Raji (cell line): ENCODE data around the gene TSPAN8.

Experiments used
- POLR2A ChIP-seq: IDR thresholded peaks from 2 replicates; pipeline ENCODE4 v1.6.1; 2011; ENCODE audit warnings: low read depth, low read length, control low read depth; ENCODE audit not compliant: insufficient read depth

Gene TSPAN8

DNA sequence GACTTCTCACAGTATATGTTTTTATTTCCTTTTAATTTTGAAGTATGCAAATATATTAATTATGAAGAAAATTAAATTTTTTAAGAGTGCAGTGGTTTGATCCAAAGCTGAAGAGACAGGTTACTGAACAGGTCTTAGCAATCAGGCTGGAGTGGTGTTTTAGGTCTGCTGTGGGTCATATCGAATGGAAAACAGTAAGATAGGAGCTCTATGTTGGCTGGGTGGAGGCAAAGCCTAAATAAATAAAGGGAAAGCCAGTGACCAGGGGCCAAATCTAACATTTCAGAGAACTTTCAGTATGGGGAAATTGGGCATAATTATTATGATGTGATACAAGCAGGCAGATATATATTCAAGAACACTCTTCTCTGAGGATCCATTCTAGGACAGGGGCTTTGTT lies 12.7 kb upstream of the TSPAN8 start:
- no peak for TF ChIP-seq POLR2A

- TF ChIP-seq POLR2A, result no peak
Measured at GRCh38 chr12:71169286-71169685, 11.5 kb upstream of the TSPAN8 start.

- TF ChIP-seq POLR2A, result no peak
Measured at GRCh38 chr12:71166862-71167496, 9.2 kb upstream of the TSPAN8 start.

- TF ChIP-seq POLR2A, result no peak
Measured at GRCh38 chr12:71166280-71166679, 8.5 kb upstream of the TSPAN8 start.

GRCh38 chr12:71164568-71165197 lies 6.9 kb upstream of the TSPAN8 start:
- no peak for TF ChIP-seq POLR2A

GRCh38 chr12:71164166-71164565 lies 6.4 kb upstream of the TSPAN8 start:
- TF ChIP-seq POLR2A, result no peak

GRCh38 chr12:71162832-71163763 lies 5.3 kb upstream of the TSPAN8 start:
- no peak for TF ChIP-seq POLR2A

DNA sequence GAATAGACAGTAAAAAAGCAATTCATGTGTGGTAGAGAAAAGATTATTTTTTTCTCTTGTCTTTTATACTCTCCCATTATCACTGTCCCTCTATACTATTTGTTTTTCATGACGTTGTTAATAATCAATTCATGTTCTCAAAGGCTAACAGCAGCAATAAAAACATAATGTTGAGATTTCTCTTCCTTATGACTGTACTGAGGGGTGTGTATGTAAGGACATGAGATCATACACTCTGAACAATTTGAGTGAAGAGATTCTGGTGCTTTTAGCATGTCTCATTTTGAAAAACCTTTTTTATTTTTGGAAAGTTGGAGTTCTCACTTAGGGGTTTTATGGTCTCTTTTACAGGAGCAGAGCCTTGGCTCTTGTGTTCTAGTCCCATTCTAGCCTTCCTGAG lies 3.8 kb upstream of the TSPAN8 start:
- TF ChIP-seq POLR2A, result no peak

DNA sequence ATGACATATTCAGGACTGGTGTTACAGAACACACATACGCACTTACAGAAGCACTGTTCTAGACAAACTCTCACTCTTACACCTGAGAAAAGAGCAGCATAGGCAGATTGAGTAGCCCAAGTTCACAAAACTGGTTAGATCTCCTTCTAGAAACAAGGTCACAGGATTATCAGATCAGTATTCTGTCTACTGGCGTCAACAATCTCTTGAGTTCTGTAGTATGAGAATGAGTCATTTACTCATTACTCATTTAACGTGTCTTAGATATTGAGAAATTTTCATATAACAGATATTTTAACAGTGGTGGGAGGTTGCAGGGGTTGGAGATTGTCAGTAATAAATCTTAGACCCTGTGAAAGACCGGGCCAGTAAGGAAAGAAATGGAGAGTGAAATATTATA lies 2.8 kb upstream of the TSPAN8 start:
- TF ChIP-seq POLR2A, result no peak

DNA sequence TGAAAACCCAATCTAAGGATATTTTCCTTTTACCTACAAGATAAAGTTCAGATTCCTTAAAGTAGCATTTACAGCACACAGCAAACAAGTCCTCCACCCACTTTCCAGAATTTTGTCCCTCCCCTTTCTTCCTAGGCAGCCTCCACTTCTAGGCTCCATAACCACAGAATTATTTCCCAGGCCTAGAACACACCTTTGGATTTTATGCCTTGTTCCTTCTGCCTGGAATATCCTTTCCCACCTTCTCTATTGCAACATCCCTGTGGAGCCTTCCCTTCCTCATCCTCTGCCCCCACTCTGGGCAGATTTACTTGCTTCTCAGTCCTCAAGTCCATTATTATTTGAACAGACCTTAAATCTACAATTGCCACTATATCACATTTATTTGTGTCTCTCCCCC lies 2.1 kb upstream of the TSPAN8 start:
- TF ChIP-seq POLR2A, result no peak

DNA sequence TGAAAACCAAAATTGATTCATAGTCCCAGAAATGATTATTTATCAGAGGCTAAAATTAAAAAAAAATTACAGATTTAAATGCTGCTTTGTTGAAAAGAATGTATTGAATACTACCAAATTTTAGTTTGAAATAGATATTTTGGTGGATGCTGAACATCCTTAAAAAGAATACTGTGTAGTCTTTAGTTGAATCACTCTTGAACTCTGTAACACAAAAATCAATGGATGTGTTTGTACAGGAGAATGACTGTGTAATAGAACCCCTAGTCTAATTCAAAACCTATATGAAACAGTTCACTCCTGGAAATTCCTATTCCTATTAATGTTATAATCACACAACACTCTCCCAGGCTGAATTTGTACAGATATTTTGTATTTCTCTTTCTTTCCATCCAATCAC lies 1.5 kb upstream of the TSPAN8 start:
- TF ChIP-seq POLR2A, result no peak

DNA sequence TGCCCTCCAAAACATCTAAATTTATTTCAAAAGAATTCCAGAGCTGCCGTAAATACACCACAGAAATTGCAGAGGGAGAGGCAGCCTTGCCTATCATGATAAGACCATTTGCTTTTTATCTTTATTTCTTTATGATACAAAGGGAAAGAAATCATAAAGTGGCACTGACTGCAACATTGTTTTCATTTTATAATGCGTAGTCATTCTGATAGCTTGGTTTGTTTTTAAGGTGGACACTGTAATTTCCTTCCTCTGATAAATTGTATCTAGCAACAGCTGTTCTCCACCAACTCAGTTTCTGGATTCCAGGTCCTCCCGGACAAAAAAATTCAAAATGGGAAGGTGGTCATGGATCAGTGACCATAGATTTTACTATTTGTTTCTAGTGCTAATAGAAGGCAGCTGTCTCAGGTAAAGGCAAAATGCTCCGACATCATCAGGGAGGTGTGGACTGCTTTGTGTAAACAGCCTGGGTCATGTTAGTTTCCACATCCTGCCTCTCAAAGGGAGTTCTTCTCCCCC lies 623 bp upstream of the TSPAN8 start:
- TF ChIP-seq POLR2A, result no peak

- no peak for TF ChIP-seq POLR2A
Measured at GRCh38 chr12:71155225-71155624, 2.6 kb downstream of the TSPAN8 start.

GRCh38 chr12:71152851-71153250 lies 4.9 kb downstream of the TSPAN8 start:
- no peak for TF ChIP-seq POLR2A

DNA sequence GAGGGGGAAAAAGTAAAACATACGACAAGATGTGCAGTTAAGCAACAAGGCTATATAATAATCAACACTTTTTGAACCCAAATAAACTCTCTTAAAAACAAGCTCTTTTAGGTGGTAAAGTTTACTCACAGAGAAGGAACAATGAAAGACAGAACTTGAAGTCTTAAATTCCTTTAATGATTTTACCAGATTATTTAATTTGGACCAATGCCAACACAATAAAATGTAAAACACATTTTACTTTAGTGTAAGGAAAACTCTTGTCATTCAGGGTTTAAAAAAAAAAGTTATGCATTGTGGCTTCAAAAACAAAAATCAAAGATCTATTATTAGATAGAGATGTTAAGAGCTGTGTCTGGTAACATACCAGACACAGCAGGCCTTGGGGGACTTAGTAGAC lies 13.1 kb downstream of the TSPAN8 start:
- no peak for TF ChIP-seq POLR2A

GRCh38 chr12:71142956-71143355 lies 14.8 kb downstream of the TSPAN8 start:
- TF ChIP-seq POLR2A, result no peak
